NT2/D1 (cell line): ENCODE results near the gene BICC1.

Experiments
- DNase-seq: peaks from one replicate; pipeline ENCODE4 v3.0.0-alpha.2; 2011; ENCODE audit warnings: low read depth, low spot score
- H3K27me3 ChIP-seq: 2 replicates; pipeline ENCODE4 v1.6.0; 2011; ENCODE audit warnings: mild to moderate bottlenecking; ENCODE audit not compliant: insufficient read length, insufficient read depth
- H3K36me3 ChIP-seq: 2 replicates; pipeline ENCODE4 v1.6.1; 2011; ENCODE audit warnings: mild to moderate bottlenecking, low read length, mixed read lengths; ENCODE audit not compliant: insufficient read depth, insufficient read length
- H3K4me1 ChIP-seq: 2 replicates; pipeline ENCODE4 v1.5.1; 2011; ENCODE audit not compliant: insufficient read depth, insufficient read length
- H3K4me3 ChIP-seq: 2 replicates; pipeline ENCODE4 v1.5.1; 2011; ENCODE audit warnings: low read depth; ENCODE audit not compliant: insufficient read length
- H3K9ac ChIP-seq: 2 replicates; pipeline ENCODE4 v1.6.0; 2011; ENCODE audit warnings: low read depth; ENCODE audit not compliant: insufficient read length
- H3K9me3 ChIP-seq: 2 replicates; pipeline ENCODE4 v1.5.1; 2011; ENCODE audit warnings: mild to moderate bottlenecking, low read length; ENCODE audit not compliant: insufficient read depth
- SUZ12 ChIP-seq: IDR thresholded peaks from 2 replicates; pipeline ENCODE4 v1.6.1; 2011; ENCODE audit not compliant: insufficient read length, insufficient read depth; ENCODE audit errors: extremely low read depth
- YY1 ChIP-seq: IDR thresholded peaks from 2 replicates; pipeline ENCODE4 v1.6.1; 2011; ENCODE audit not compliant: insufficient read length, insufficient read depth
- ZNF274 ChIP-seq: IDR thresholded peaks from 2 replicates; pipeline ENCODE4 v1.6.1; 2011; ENCODE audit warnings: mild to moderate bottlenecking, low read depth, low read length

The BICC1 gene

GRCh38 chr10:58672845-58673244 lies 160.2 kb downstream of the BICC1 start:
- no peaks in the 10 kb centered on the region for H3K4me1 ChIP-seq
- H3K36me3 ChIP-seq = no peaks in the 10 kb centered on the region
- no peak overlapping the region for H3K9ac ChIP-seq
- H3K27me3 ChIP-seq = no peaks in the 10 kb centered on the region
- no peak for DNase-seq
- TF ChIP-seq SUZ12 (no peak), YY1 (no peak), ZNF274 (no peak)
- no peaks in the 10 kb centered on the region for H3K9me3 ChIP-seq
- no peak overlapping the region for H3K4me3 ChIP-seq

- Histone ChIP-seq H3K9me3 (no peaks in the 10 kb centered on the region), H3K36me3 (no peaks in the 10 kb centered on the region), H3K4me3 (no peak overlapping the region), H3K4me1 (no peaks in the 10 kb centered on the region), H3K9ac (no peak overlapping the region), H3K27me3 (no peaks in the 10 kb centered on the region)
- TF ChIP-seq YY1 (no peak), ZNF274 (no peak), SUZ12 (no peak)
- no peak for DNase-seq
Observed at GRCh38 chr10:58674251-58674650, 161.6 kb downstream of the BICC1 start.

DNA sequence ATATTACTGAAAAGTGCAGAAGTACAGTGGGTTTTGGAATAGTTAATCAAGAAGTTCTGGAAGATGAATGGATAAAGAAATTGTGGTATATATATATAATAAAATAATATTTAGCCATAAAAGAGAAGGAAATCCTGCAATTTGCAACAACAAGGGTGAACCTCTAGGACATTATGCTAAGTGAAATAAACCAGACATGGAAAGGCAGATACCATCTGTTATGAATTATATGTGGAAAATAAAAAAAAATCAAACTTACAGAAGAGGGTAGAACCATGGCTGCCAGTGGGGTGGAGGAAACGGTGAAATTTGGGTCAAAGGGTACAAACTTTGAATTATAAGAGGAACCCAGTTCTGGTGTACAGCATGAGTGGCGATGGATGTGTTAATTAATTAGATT lies 162.6 kb downstream of the BICC1 start:
- H3K36me3 ChIP-seq = no peaks in the 10 kb centered on the region
- TF ChIP-seq SUZ12 (no peak), ZNF274 (no peak), YY1 (no peak)
- no peaks in the 10 kb centered on the region for H3K4me1 ChIP-seq
- no peak overlapping the region for H3K9ac ChIP-seq
- DNase-seq = no peak
- H3K27me3 ChIP-seq = no peaks in the 10 kb centered on the region
- H3K4me3 ChIP-seq = no peak overlapping the region
- H3K9me3 ChIP-seq = no peaks in the 10 kb centered on the region

DNA sequence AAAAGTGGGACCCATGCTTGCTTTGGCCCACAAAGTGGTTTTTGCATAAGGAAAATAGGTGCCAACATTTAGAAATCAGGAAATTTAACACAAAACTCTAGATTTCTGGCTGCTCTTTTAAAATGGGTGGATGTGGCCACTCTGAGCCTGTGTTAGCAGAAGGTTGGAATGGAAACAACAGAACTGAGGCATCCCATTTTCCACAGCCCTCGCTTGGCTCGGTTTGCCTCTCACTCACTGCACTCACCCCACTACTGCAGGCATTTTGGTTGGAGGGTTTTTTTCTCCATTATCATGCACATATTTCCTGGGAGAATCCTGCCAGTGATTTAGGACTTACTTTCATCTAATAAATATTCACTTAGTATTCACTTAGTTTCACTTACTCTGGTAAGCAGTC lies 178.9 kb downstream of the BICC1 start:
- no peak overlapping the region for H3K4me3 ChIP-seq
- no peaks in the 10 kb centered on the region for H3K4me1 ChIP-seq
- TF ChIP-seq SUZ12 = no peak
- TF ChIP-seq YY1 = no peak
- no peak for TF ChIP-seq ZNF274
- no peak for DNase-seq
- peaks cover 6% of the 10 kb centered on the region; the same call in 1 of the 2 replicates for H3K9me3 ChIP-seq
- no peaks in the 10 kb centered on the region for H3K36me3 ChIP-seq
- H3K27me3 ChIP-seq = no peaks in the 10 kb centered on the region
- no peak overlapping the region for H3K9ac ChIP-seq

DNA sequence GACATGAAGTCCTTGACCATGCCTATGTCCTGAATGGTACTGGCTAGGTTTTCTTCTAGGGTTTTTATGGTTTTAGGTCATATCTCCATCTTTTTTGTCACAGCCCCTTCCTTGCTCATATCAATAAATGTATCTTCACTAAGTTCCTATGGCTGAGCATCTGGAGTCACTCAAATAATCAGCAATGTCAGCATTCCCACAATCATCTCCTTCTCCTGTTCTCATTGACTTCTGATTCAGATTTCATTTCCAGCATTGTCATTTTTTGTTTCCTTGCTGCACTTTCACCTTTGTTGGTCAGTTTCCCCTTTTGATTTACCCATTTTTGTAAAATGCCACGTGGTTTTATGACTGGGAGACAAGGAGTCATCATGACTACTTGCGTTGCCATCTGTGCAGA lies 181.2 kb downstream of the BICC1 start:
- H3K27me3 ChIP-seq = no peaks in the 10 kb centered on the region
- no peaks in the 10 kb centered on the region for H3K9me3 ChIP-seq
- no peak for DNase-seq
- H3K36me3 ChIP-seq = no peaks in the 10 kb centered on the region
- no peaks in the 10 kb centered on the region for H3K4me1 ChIP-seq
- H3K9ac ChIP-seq = no peak overlapping the region
- no peak for TF ChIP-seq ZNF274
- TF ChIP-seq SUZ12 = no peak
- no peak for TF ChIP-seq YY1
- H3K4me3 ChIP-seq = no peak overlapping the region

DNA sequence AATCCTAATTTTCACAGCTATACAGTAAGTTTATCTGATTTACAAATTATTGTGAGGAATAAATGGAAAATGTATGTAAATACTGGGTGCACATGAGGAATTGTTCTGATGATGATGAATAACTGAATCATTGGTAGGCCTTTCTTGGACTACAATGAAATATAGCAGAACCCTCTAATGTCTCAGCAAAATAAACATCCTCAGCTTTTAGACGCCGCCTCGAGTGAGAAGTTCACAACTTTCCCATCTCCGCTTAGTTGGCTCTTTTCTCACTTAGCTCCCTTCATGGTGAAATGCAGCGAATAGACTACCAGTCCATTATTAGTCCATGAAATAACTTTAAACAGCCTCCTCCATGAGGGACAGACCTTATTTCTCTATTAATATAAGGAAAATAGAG lies 182.3 kb downstream of the BICC1 start:
- Histone ChIP-seq H3K4me1 (no peaks in the 10 kb centered on the region), H3K9ac (no peak overlapping the region), H3K4me3 (no peak overlapping the region), H3K27me3 (no peaks in the 10 kb centered on the region), H3K9me3 (no peaks in the 10 kb centered on the region), H3K36me3 (no peaks in the 10 kb centered on the region)
- TF ChIP-seq ZNF274 (no peak), YY1 (no peak), SUZ12 (no peak)
- no peak for DNase-seq

DNA sequence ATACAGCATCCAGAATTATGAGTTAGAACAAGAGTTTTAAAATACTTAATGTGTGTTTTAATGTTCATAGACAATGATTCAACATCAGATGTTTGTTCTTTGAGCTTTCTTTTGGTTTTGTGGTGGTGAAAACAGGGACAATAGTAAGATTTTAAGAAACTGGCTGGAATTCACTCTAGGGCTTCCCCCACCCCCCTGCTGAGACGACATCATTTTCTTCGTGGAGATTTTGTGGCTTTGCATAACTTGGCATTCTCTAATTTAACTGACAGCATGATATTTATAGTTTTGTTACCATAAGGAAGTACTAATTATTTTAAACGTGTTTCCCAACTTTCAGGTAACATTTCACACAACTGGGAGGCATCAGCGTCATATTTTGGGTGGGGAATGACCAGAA lies 184.1 kb downstream of the BICC1 start:
- H3K27me3 ChIP-seq = no peaks in the 10 kb centered on the region
- H3K9ac ChIP-seq = no peak overlapping the region
- no peak for TF ChIP-seq ZNF274
- TF ChIP-seq YY1 = no peak
- no peak for TF ChIP-seq SUZ12
- H3K36me3 ChIP-seq = no peaks in the 10 kb centered on the region
- DNase-seq = no peak
- H3K9me3 ChIP-seq = no peaks in the 10 kb centered on the region
- H3K4me1 ChIP-seq = no peaks in the 10 kb centered on the region
- H3K4me3 ChIP-seq = no peak overlapping the region

GRCh38 chr10:58697691-58698090 lies 185.0 kb downstream of the BICC1 start:
- Histone ChIP-seq H3K27me3 (no peaks in the 10 kb centered on the region), H3K4me3 (no peak overlapping the region), H3K9ac (no peak overlapping the region), H3K9me3 (no peaks in the 10 kb centered on the region), H3K36me3 (no peaks in the 10 kb centered on the region), H3K4me1 (no peaks in the 10 kb centered on the region)
- no peak for DNase-seq
- TF ChIP-seq YY1 (no peak), SUZ12 (no peak), ZNF274 (no peak)
